ENCODE results near the gene VASN. TPM values are rescaled to one million over a fixed set of nuclear protein-coding genes. Genes with fewer than 3 reads are reported as not detected.

The VASN gene
- not detected for polyA plus RNA-seq (2012; ENCODE audit: missing spikeins)

DNA sequence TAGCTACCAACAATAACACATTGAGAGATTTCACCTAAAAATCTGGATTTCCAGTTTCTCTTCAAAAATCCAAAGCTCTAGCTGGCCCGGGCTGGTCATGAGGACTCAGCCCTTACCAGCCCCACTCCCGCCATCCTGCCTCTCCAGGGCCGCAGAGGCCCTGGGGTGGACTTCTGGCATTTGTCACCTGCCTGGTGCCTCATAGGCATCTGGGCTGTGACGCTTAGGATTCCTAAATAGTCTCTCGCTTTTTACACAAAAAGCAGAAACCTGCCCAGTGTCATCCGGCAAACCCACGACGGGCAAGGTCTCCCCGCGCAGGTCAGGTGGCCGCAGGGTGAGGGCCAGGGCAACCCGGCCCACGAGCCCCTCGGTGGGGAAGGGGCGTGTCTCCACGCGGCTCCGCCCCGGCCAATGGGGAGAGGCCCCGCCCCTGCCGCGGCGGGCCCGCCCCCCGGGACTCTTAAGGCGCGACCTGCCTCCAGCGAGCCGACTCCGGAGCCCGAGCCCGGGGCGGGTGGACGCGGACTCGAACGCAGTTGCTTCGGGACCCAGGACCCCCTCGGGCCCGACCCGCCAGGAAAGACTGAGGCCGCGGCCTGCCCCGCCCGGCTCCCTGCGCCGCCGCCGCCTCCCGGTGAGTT is at the start of gene VASN:
TSS of gene VASN (plus strand) at position 492 of the 644 bp plus-strand sequence. CDS start 9,030 bp downstream, outside the sequence.
- FAIRE-seq = peak; percentile 85

DNA sequence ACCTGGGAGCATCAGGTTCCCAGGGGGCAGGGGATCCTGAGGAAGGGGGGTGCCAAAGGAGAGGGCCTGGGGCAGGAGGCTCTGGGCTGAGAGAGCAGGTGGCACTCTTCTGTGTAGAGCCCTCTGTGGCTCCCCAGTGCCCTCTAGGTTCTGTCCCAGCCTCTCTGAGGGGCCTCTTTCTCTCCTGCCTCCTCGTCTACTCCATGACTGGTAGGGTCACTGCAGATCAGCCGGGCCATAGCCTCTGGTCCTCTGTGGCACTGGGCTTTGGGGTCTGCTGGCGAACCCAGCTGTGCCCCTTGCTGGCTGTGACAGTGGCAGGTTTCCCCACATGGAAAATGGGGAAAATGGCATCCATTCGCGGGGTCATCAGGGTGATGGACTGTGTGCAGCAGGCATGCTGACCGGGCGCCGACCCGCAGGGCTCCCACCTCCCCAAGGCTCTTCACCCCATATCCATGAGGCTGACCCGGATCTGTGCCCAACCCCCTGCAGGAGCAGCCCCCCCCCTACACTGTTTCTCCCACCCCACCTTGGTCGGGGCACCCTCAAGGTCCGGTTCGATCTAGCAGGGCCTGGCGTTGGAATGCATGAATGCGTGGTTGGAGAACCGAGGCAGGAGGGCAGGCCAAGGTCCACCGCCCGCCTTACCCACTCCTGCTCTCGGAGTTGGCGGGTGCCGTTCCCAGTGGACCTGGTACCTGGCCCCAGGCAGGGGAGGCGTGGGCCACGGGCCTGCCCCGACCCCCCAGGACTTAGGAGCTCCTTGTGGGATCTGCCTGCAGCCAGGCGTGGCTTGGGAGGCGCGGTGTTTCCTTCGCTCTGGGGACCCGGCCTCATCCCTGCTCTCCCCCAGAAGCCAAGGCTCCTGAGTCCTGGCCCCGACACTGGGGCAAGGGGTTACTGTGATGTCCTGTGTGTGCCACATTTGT is 49.3 kb upstream of the VASN start:
- DNase-seq (ENCODE audit: insufficient read length) (no peak), FAIRE-seq (no peak)
- TF ChIP-seq POLR2A (IDR thresholded peaks at IDR 0.05; ENCODE audit: low read depth, low read length) (no peak), POLR2AphosphoS5 (IDR thresholded peaks at IDR 0.05; ENCODE audit: low read depth, low read length) (no peak), TAF1 (IDR thresholded peaks at IDR 0.05; ENCODE audit: borderline replicate concordance, low read depth, low read length) (no peak)

More for the DNA sequence above, at the start of gene VASN:
- TF ChIP-seq POLR2AphosphoS5 (IDR thresholded peaks at IDR 0.05; ENCODE audit: low read depth, low read length) (no peak), POLR2A (IDR thresholded peaks at IDR 0.05; ENCODE audit: low read depth, low read length) (no peak; the same call in 1 of the 2 replicates), TAF1 (IDR thresholded peaks at IDR 0.05; ENCODE audit: borderline replicate concordance, low read depth, low read length) (no peak)
- peak; percentile 96 for DNase-seq (ENCODE audit: insufficient read length)

DNA sequence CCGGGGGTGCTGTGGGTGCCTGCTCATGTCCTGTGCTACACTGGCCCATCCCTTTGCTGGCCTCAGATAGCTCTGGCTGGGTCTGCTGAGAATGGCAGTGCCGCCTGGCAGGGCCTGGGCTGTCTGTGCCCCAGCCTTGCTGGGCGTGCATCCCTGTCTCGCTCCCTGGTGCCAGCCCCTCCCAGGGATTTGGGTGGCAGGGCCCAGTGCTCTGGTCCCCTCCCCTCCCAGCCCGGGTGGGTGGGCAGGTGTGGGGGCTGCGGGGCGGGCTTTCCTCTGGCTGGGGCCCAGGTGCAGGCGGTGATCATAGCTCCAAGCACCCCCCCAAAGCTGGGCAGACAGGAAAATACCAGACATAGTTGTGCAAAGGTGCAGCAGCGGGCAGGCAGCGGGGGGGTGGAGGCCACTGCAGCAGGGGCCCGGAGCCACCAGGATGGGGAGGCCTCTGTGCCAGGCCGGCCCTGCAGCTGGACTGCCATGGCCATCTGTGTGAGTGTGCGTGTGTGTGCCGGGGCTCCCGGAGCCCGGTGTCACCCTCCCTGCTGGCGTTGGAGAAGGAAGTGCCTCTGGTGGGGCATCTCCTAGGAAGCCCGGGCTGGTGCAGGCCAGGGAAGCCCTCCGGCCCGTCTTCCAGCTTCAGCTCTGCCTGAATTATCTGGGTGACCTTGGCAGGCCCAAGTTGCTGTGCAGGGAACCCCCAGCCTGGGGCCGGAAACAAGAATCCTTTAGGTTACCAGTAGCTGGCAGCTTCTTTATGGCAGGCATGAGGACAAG is 48.4 kb upstream of the VASN start:
- no peak for FAIRE-seq
- TF ChIP-seq TAF1 (IDR thresholded peaks at IDR 0.05; ENCODE audit: borderline replicate concordance, low read depth, low read length) = no peak
- no peak for TF ChIP-seq POLR2A (IDR thresholded peaks at IDR 0.05; ENCODE audit: low read depth, low read length)
- TF ChIP-seq POLR2AphosphoS5 (IDR thresholded peaks at IDR 0.05; ENCODE audit: low read depth, low read length) = no peak
- DNase-seq (ENCODE audit: insufficient read length) = no peak

DNA sequence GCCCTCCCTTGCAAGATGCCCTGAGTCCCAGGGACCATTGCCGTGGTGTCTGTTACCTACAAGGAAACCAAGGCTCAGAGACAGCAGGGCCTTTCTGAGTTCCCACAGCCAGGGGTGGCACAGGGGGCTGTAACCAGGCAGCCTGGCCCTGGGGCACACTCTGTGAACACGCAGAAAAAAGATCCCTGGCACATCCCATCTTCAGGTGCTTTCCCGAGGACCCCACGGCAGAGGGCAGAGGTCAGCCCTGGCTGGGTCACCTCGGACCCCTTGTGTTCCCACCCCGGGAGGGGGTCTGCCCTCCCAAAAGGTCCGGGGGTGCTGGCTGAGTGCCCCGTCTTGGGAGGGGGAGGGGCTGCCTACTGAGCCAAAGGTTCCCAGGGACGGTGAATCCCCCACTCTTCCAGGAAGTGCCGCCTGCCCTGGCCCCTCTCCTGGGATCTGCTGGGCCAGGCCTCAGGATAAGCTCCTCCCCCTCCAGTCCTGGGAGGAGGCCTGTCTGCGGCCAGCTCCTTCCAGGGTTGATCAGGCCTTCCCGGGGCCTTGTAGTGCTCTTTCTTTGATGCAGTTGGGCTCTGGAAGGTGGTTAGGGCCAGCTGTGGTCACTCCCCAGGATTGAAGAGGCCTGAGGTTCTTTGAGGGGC is 47.7 kb upstream of the VASN start:
- DNase-seq (ENCODE audit: insufficient read length) (no peak), FAIRE-seq (no peak)
- TF ChIP-seq POLR2AphosphoS5 (IDR thresholded peaks at IDR 0.05; ENCODE audit: low read depth, low read length) = no peak
- no peak for TF ChIP-seq POLR2A (IDR thresholded peaks at IDR 0.05; ENCODE audit: low read depth, low read length)
- TF ChIP-seq TAF1 (IDR thresholded peaks at IDR 0.05; ENCODE audit: borderline replicate concordance, low read depth, low read length) = no peak

DNA sequence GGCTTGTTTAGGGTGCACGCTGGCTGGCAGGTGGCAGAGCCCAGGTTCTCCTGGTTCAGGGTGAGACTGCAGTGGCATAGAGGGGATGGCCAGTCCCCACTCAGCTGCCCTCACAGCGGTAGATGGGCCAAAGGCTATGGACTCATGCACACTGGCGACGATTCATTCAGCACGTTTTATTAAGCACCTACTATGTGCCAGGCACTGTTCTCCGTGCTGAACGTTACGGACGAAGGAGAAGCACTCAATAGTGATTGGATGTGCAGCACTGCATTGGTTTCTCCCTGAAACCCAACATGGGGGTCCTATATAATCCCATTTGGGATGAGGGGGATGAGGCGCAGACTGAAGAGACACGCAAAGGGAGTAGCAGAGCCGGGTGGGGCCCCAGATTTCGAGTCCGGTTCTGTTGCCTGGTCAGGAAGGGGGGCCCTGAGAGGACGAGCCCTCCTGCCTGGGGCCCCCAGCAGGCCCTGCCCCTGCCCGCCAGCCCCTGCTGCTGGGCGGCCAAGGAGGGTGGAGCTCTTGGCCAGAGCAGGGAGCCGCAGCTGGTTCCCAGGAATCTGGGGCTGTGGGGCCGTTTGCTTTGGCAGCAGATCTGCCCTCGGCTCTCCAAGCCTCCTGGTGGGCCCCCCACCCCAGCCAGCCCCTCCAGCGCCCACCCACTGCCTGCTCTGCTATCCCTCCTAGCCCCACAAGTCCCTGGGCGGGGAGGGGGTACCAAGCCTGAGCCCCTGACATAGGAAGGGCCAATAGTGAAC is 47.0 kb upstream of the VASN start:
- FAIRE-seq (no peak), DNase-seq (ENCODE audit: insufficient read length) (no peak)
- TF ChIP-seq POLR2AphosphoS5 (IDR thresholded peaks at IDR 0.05; ENCODE audit: low read depth, low read length) (no peak), POLR2A (IDR thresholded peaks at IDR 0.05; ENCODE audit: low read depth, low read length) (no peak), TAF1 (IDR thresholded peaks at IDR 0.05; ENCODE audit: borderline replicate concordance, low read depth, low read length) (no peak)

DNA sequence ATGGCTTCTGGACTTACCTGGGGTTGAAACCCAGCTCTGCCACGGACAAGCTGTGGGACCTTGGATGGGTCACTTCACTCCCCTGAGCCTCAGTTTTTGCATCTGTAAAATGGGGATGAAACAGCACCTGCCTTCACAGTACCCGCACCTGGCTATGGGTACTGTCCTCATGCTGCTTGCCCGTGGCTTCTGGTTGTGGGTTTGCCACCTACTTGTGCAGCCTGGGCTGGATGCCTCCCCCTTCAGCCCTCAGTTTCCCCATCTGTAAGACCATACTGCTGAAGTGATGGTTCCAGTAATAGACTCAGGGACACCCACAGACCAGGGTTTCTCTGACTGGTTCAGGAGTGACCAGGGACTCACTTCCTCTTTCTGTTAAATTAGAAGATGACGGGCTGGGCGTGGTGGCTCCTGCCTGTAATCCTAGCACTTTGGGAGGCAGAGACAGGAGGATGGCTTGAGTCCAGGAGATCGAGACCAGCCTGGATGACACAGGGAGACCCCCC is 46.3 kb upstream of the VASN start:
- TF ChIP-seq POLR2A (IDR thresholded peaks at IDR 0.05; ENCODE audit: low read depth, low read length) (no peak), TAF1 (IDR thresholded peaks at IDR 0.05; ENCODE audit: borderline replicate concordance, low read depth, low read length) (no peak), POLR2AphosphoS5 (IDR thresholded peaks at IDR 0.05; ENCODE audit: low read depth, low read length) (no peak)
- no peak for FAIRE-seq
- no peak for DNase-seq (ENCODE audit: insufficient read length)

DNA sequence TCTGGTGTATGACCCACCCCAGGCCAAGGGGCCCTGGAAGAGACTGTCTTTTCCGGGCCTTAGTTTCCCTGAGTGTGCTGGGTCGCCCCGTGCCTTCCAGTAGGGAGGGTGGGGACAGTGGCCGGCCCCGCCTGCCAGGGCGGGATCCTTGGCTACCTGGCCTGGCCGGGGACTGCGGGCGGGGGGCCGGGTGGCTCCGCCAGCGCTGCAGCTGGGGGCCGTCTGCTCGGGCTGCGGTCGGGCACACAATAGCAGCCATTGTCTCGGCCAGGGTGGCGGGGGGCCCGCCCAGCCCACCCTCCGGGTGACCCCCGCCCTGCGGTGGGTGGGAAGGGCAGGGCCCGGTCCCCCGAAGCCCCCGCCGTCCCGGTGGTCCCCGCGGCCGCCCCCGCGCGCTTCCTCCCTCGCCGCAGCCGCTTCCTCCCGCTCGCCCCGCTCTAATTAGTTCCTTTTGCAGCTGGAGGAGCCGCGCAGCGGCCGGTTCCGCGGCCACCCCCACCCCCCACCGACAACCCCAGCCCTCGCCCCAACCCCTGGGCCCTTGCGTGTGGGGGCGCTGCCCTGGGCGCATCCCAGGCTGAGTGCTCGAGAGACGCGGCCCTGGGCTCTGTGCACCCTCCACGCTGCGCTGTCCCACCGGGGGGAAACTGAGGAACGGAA is 44.1 kb upstream of the VASN start:
- TF ChIP-seq POLR2AphosphoS5 (IDR thresholded peaks at IDR 0.05; ENCODE audit: low read depth, low read length) = no peak
- no peak for TF ChIP-seq POLR2A (IDR thresholded peaks at IDR 0.05; ENCODE audit: low read depth, low read length)
- TF ChIP-seq TAF1 (IDR thresholded peaks at IDR 0.05; ENCODE audit: borderline replicate concordance, low read depth, low read length) = no peak
- FAIRE-seq (no peak), DNase-seq (ENCODE audit: insufficient read length) (no peak)

DNA sequence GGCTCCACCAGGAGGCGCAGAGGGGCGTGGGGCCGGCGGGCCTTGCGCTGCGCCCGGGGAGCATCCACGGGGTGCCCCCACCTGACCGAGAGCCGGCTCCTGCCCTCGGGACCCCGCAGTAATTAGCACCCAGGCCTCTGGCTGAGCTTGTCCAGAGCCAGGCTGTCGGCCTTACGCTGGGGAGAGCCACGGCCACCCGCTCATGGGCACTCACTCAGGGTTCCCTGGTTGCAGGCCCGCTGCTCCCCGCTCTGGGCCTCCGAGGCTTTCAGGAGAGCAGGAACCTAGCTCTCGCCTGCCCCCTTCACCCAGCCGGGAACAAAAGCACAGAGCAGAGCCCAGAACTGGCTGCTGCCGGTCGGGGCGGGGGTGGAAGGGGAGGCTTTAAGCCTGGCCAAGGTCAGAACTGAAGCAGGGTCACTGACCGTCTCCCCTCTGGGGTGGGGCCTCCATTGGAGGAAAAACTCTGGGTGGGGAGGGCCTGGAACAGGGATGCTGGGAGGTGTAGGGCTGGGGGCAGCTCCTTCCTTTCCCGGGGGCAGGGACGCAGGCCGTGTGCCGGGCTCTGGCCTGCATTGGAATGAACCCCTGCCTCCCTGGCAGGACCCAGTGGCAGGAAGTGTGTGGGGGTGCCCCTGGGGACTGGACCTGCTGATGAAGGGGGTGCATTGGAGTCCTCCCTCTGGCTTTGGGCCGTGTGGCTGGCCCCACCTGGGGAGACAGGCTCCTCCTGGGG is 43.4 kb upstream of the VASN start:
- DNase-seq (ENCODE audit: insufficient read length) (peak; percentile 77), FAIRE-seq (peak; percentile 57)
- no peak for TF ChIP-seq POLR2AphosphoS5 (IDR thresholded peaks at IDR 0.05; ENCODE audit: low read depth, low read length)
- no peak; the same call in 1 of the 2 replicates for TF ChIP-seq POLR2A (IDR thresholded peaks at IDR 0.05; ENCODE audit: low read depth, low read length)
- no peak for TF ChIP-seq TAF1 (IDR thresholded peaks at IDR 0.05; ENCODE audit: borderline replicate concordance, low read depth, low read length)

Measured in GM12892 (cell line).